Naive thymus-derived CD4-positive, alpha-beta T cell (primary cell): Measurements from ENCODE around the gene FBXO47. TPM values are rescaled to one million over a fixed set of nuclear protein-coding genes. Genes with fewer than 3 reads are reported as not detected.

Experiments used
- ATAC-seq: fragments of 150-1000 bp; cut with Tn5 transposase; 2 replicates; pipeline ENCODE4 v1.10.0; 2021; ENCODE audit warnings: mild to moderate bottlenecking, moderate library complexity
- CTCF ChIA-PET: fragments of 350-600 bp; sonication (Branson Sonifier 250); formaldehyde crosslinking; loops from one replicate; lab custom pipeline; 2021; ENCODE audit warnings: antibody characterized with exemption; lab: Charles Lee
- POLR2A ChIA-PET: fragments of 350-600 bp; sonication (Branson Sonifier 250); formaldehyde crosslinking; loops from one replicate; lab custom pipeline; 2021; ENCODE audit warnings: antibody characterized with exemption, inconsistent platforms; lab: Charles Lee
- DNase-seq, 9 donors: peaks; one replicate each; pipeline versions ENCODE4 v3.0.0 to v3.0.0-alpha.2; 2020 to 2022; ENCODE audit warnings: mixed read lengths in 1 of 9
- H3K27ac ChIP-seq: one replicate; pipeline ENCODE4 v1.7.0; 2013; ENCODE audit warnings: mild to moderate bottlenecking, low read depth, low read length, moderate library complexity
- H3K27me3 ChIP-seq, 2 donors: one replicate each; pipeline ENCODE4 v1.7.0; 2013; ENCODE audit warnings: low read length in 2 of 2, mild to moderate bottlenecking in 2 of 2, moderate library complexity in 2 of 2; ENCODE audit not compliant: control insufficient read depth in 2 of 2, insufficient read depth in 2 of 2
- H3K36me3 ChIP-seq, 3 experiments: 1 replicate in 2 of 3; 2 replicates in 1 of 3; pipeline ENCODE4 v1.7.0; 2013; ENCODE audit warnings: low read length in 3 of 3, mild to moderate bottlenecking in 3 of 3, moderate library complexity in 1 of 3; ENCODE audit not compliant: insufficient read depth in 3 of 3, control insufficient read depth in 2 of 3
- H3K4me1 ChIP-seq, 2 donors: one replicate each; pipeline ENCODE4 v1.7.0; 2013; ENCODE audit warnings: low read length in 2 of 2, mild to moderate bottlenecking in 2 of 2, moderate library complexity in 1 of 2; ENCODE audit not compliant: control insufficient read depth in 2 of 2, insufficient read depth in 2 of 2
- H3K4me3 ChIP-seq: 2 replicates; pipeline ENCODE4 v1.7.0; 2013; ENCODE audit warnings: mild to moderate bottlenecking, low read length
- H3K9me3 ChIP-seq, 3 experiments: 1 replicate in 2 of 3; 2 replicates in 1 of 3; pipeline ENCODE4 v1.7.0; 2013; ENCODE audit warnings: low read length in 3 of 3; ENCODE audit not compliant: control insufficient read depth in 2 of 3
- H3K27ac Mint-ChIP-seq, 9 donors: one replicate each; pipeline ENCODE4 v1.8.0; 2020 to 2022; ENCODE audit warnings: mixed read lengths in 9 of 9, mild to moderate bottlenecking in 8 of 9, moderate library complexity in 5 of 9, inconsistent platforms in 2 of 9
- H3K27me3 Mint-ChIP-seq, 5 donors: one replicate each; pipeline ENCODE4 v1.8.0; 2021 to 2022; ENCODE audit warnings: mixed read lengths in 5 of 5, mild to moderate bottlenecking in 1 of 5
- H3K36me3 Mint-ChIP-seq, 5 donors: one replicate each; pipeline ENCODE4 v1.8.0; 2020 to 2022; ENCODE audit warnings: mixed read lengths in 5 of 5, mild to moderate bottlenecking in 3 of 5, inconsistent platforms in 1 of 5
- H3K4me1 Mint-ChIP-seq, 7 donors: one replicate each; pipeline ENCODE4 v1.8.0; 2020 to 2022; ENCODE audit warnings: mixed read lengths in 7 of 7, mild to moderate bottlenecking in 3 of 7, inconsistent platforms in 1 of 7
- H3K4me3 Mint-ChIP-seq, 10 donors: one replicate each; pipeline ENCODE4 v1.8.0; 2020 to 2022; ENCODE audit warnings: mild to moderate bottlenecking in 10 of 10, mixed read lengths in 10 of 10, moderate library complexity in 6 of 10, inconsistent platforms in 2 of 10
- H3K9me3 Mint-ChIP-seq, 11 donors: one replicate each; pipeline ENCODE4 v1.8.0; 2020 to 2022; ENCODE audit warnings: mixed read lengths in 11 of 11, mild to moderate bottlenecking in 4 of 11, inconsistent platforms in 1 of 11, moderate library complexity in 1 of 11
- intact Hi-C, 2 donors: fragments of 100-400 bp; cut with micrococcal nuclease; formaldehyde crosslinking; loops; one replicate each; pipeline ENCODE4 v1.15.1; 2023
- polyA plus RNA-seq, 2 donors: library from polyadenylated mRNA; unstranded; fragments of 300-500 nt; fragmentation: Illumina TruSeq; gene quantifications; one replicate each; pipeline ENCODE4 v1.2.3, GENCODE V29; 2021
- total RNA-seq, 6 experiments: library from RNA in 5 of 6; stranded (reverse) in 5 of 6; gene quantifications; 1 replicate in 5 of 6; 2 replicates in 1 of 6; pipeline ENCODE4 v1.2.3 and lab custom pipeline; 2021 to 2026

Gene FBXO47, protein sequence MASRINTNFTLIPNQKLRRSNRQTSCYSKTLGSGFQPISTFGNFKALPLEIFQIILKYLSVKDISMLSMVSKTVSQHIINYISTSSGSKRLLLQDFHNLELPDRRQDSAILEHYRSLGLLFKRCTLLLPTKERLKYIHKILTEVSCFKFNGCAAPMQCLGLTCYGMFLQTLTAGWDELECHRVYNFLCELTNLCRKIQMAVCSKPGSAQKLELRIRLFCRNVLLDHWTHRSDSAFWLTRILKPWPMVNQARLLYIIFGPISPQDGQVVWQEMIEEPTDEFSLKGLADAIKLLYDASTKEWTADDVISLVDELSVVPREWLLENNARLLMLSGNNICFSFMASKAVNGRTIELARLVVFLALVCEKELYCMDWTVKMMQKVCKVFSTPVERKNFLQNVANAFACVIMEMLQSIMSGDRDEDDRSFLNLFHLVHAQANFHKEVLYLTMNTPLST
- total RNA-seq: not detected
- not detected for polyA plus RNA-seq
- not detected for total RNA-seq (lab: John Stamatoyannopoulos, UW)

- CTCF ChIA-PET: interaction anchor here (0.9 to 1.5 kb wide), 2 partner anchors 16 to 99 kb away, joined by 3 to 14 read pairs; no protein-coding TSS in a partner anchor
- H3K27me3 ChIP-seq: no peaks in the 10 kb centered on the region
Measured at GRCh38 chr17:38967290-38967738, at the start of gene FBXO47. TSS of gene FBXO47 (minus strand) at chr17:38967403. CDS start at chr17:38963025, 4,378 bp downstream.

DNA sequence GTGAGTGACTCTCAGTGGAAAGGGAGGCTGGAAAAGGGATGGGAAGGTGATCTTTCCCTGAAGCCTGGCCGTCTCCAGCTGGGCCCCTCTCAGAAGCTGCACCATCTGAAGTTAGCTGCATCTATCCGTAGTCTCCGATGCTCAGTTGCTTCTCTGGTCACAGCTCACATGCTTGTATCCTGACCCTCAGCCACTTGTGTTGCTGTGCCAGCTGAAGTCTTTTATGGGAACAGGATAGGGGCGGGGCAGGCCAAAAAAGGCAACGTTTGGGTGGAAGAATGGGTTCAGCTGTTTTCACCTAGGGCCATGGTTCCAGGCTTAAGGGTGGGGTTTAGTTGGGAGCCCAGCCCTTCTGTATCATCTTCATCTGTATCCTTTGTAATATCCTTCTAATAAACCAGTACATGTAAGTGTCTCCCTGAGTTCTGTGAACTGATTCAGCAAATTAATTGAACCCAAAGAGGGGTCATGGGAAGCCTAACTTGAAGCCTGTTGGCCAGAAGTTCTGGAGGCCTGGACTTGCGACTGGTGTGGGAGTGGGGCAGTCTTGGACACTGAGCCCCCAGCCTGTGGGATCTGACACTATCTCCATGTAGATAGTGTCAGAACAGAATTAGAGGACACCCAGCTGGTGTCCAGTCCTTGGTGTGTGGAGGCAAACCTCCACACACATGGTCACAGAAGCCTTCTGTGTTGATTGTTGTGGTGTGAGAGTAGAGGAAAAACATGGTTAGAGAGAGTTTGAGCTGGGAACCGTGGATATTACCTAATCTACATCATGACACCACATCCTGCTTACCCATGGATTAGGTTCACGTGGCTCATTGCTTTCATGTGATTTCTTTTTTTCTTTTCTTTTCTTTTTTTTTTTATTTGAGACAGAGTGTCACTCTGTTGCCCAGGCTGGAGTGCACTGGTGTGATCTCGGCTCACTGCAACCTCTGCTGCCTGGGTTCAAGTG is 49.3 kb upstream of the FBXO47 start:
- DNase-seq (peak in 7 of 9 donors; percentile 56 to 83 (median 77)), ATAC-seq (peak; percentile 90)
- intact Hi-C loops: loop anchor here (1.0 to 5.0 kb wide), 4 partner anchors 14 to 41 kb away; no protein-coding TSS in a partner anchor
- no peaks in the 10 kb centered on the region for H3K9me3 ChIP-seq
- H3K36me3 Mint-ChIP-seq: peaks cover 0 to 4% (median 0%) of the 10 kb centered on the region in 5 donors
- H3K4me3 Mint-ChIP-seq: peak overlapping the region in 9 of 10 donors; percentile 11 to 81 (median 76)
- no peaks in the 10 kb centered on the region for H3K27me3 ChIP-seq
- no peaks in the 10 kb centered on the region for H3K27me3 Mint-ChIP-seq
- H3K27ac ChIP-seq: peak overlapping the region; percentile 75
- H3K9me3 Mint-ChIP-seq: no peaks in the 10 kb centered on the region
- H3K36me3 ChIP-seq: no peaks in the 10 kb centered on the region
- ChIA-PET POLR2A (interaction anchor here (0.6 to 2.6 kb wide), 8 partner anchors 17 to 1096 kb away, joined by 3 to 13 read pairs (median 4); partner anchors contain the start of gene RPL19), CTCF (interaction anchor here (0.6 to 1.9 kb wide), 6 partner anchors 12 to 158 kb away, joined by 3 to 5 read pairs (median 4); no protein-coding TSS in a partner anchor)
- peaks cover 0 to 38% of the 10 kb centered on the region in 2 donors for H3K4me1 ChIP-seq
- peaks cover 23 to 50% (median 40%) of the 10 kb centered on the region in 7 donors for H3K4me1 Mint-ChIP-seq
- no peak overlapping the region for H3K4me3 ChIP-seq
- H3K27ac Mint-ChIP-seq: peak overlapping the region; percentile 87 to 98 (median 96)

More at GRCh38 chr17:38967290-38967738, at the start of gene FBXO47:
- H3K27ac Mint-ChIP-seq: peak within 1 kb of the TSS; percentile 31 to 96 (median 69)
- peak; percentile 38 to 86 (median 77) for DNase-seq
- H3K4me1 Mint-ChIP-seq: peaks cover 11 to 28% (median 15%) of the 10 kb centered on the region in 7 donors
- H3K4me1 ChIP-seq: peaks cover 0 to 16% of the 10 kb centered on the region in 2 donors
- H3K4me3 ChIP-seq: peak within 1 kb of the TSS; percentile 43
- H3K36me3 ChIP-seq: no peaks in the 10 kb centered on the region
- peak; percentile 99 for ATAC-seq
- H3K27me3 Mint-ChIP-seq: peaks cover 0 to 2% (median 0%) of the 10 kb centered on the region in 5 donors
- peak within 1 kb of the TSS; percentile 55 to 84 (median 81) for H3K4me3 Mint-ChIP-seq
- H3K27ac ChIP-seq: peak within 1 kb of the TSS; percentile 59
- POLR2A ChIA-PET: interaction anchor here (0.6 to 1.5 kb wide), 9 partner anchors 11 to 269 kb away, joined by 3 to 9 read pairs (median 5); partner anchors contain the start of genes LASP1, RPL19 and RPL23
- H3K9me3 Mint-ChIP-seq: no peaks in the 10 kb centered on the region
- intact Hi-C loops: loop anchor here in 1 of 2 donors (1.0 to 5.0 kb wide), 5 partner anchors 43 to 215 kb away; partner anchors contain the start of genes CWC25, LASP1, LASP1NB and PLXDC1
- H3K36me3 Mint-ChIP-seq: no peaks in the 10 kb centered on the region
- no peaks in the 10 kb centered on the region for H3K9me3 ChIP-seq

- Histone ChIP-seq H3K36me3 (no peaks in the 10 kb centered on the region), H3K4me1 (peaks cover 0 to 38% of the 10 kb centered on the region in 2 donors), H3K9me3 (no peaks in the 10 kb centered on the region), H3K27me3 (no peaks in the 10 kb centered on the region), H3K27ac (peak overlapping the region; percentile 45), H3K4me3 (no peak overlapping the region)
- DNase-seq: no peak
- no peak overlapping the region for H3K4me3 Mint-ChIP-seq
- H3K27ac Mint-ChIP-seq: peak overlapping the region in 8 of 9 donors; percentile 94 to 98 (median 96)
- peaks cover 0 to 4% (median 0%) of the 10 kb centered on the region in 5 donors for H3K36me3 Mint-ChIP-seq
- peaks cover 23 to 50% (median 37%) of the 10 kb centered on the region in 7 donors for H3K4me1 Mint-ChIP-seq
- H3K27me3 Mint-ChIP-seq: no peaks in the 10 kb centered on the region
- ChIA-PET CTCF (interaction anchor here (0.7 to 1.0 kb wide), 3 partner anchors 13 to 159 kb away, joined by 3 to 4 read pairs (median 3); no protein-coding TSS in a partner anchor), POLR2A (no interaction called here)
- intact Hi-C loops: loop anchor here (5.0 kb wide), 2 partner anchors 33 to 42 kb away; no protein-coding TSS in a partner anchor
- no peak for ATAC-seq
- no peaks in the 10 kb centered on the region for H3K9me3 Mint-ChIP-seq
Measured at GRCh38 chr17:39015546-39015935, 48.3 kb upstream of the FBXO47 start.

- Mint-ChIP-seq H3K27ac (peak overlapping the region; percentile 16 to 98 (median 96)), H3K9me3 (no peaks in the 10 kb centered on the region), H3K36me3 (peaks cover 0 to 4% (median 0%) of the 10 kb centered on the region in 5 donors), H3K4me3 (no peak overlapping the region), H3K4me1 (peaks cover 23 to 50% (median 37%) of the 10 kb centered on the region in 7 donors), H3K27me3 (no peaks in the 10 kb centered on the region)
- POLR2A ChIA-PET: interaction anchor here (0.8 kb wide), 1 partner anchor 13 kb away, joined by 3 read pairs; no protein-coding TSS in a partner anchor
- Histone ChIP-seq H3K36me3 (no peaks in the 10 kb centered on the region), H3K4me3 (no peak overlapping the region), H3K27me3 (no peaks in the 10 kb centered on the region), H3K9me3 (no peaks in the 10 kb centered on the region), H3K4me1 (peaks cover 0 to 38% of the 10 kb centered on the region in 2 donors), H3K27ac (peak overlapping the region; percentile 45)
- intact Hi-C loops: loop anchor here (5.0 kb wide), 2 partner anchors 33 to 42 kb away; no protein-coding TSS in a partner anchor
- no peak for ATAC-seq
- CTCF ChIA-PET: interaction anchor here (0.7 to 1.5 kb wide), 4 partner anchors 30 to 160 kb away, joined by 3 to 6 read pairs (median 4); no protein-coding TSS in a partner anchor
- no peak for DNase-seq
Measured at GRCh38 chr17:39014795-39015545, 47.8 kb upstream of the FBXO47 start.

DNA sequence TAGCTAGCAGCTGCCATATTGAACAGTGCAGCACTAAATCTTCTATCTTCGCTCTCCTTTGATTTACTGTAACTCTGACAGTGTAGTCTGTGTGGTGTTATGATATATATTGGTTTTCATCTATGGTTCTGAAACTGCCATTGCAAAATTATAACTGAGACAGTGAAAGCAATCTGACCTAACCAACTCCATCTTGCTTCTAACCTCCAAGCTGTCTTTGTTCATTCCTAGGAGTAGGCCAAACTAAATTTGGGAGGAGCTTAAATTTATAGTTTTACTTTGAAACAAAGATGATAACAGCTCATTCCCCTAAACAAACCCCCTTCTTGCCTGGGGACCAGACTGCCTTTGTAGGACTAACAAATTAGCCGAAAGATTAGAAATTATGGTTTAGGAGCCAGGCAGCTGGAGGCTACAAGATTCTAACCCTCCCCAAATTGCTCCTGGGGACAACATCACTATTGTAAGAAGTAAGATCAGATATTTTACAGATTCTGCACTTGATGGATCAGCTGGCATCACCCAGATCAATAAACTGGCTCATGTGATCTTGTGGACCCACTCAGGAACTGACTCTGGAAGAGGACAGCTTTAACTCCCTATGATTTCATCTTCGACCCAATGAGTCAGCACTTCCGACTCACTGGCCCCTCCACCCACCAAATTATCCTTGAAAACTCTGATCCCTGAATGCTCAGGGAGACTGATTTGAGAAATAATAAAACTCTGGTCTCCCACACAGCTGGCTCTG is 47.0 kb upstream of the FBXO47 start:
- H3K9me3 ChIP-seq: no peaks in the 10 kb centered on the region
- peak overlapping the region; percentile 16 to 98 (median 96) for H3K27ac Mint-ChIP-seq
- H3K36me3 ChIP-seq: no peaks in the 10 kb centered on the region
- no peak for ATAC-seq
- no peak for DNase-seq
- intact Hi-C loops: no loop called here
- peaks cover 0 to 4% (median 0%) of the 10 kb centered on the region in 5 donors for H3K36me3 Mint-ChIP-seq
- H3K4me1 Mint-ChIP-seq: peaks cover 23 to 46% (median 32%) of the 10 kb centered on the region in 7 donors
- H3K4me1 ChIP-seq: peaks cover 0 to 32% of the 10 kb centered on the region in 2 donors
- POLR2A ChIA-PET: interaction anchor here (0.8 kb wide), 1 partner anchor 14 kb away, joined by 3 read pairs; no protein-coding TSS in a partner anchor
- H3K27ac ChIP-seq: no peak overlapping the region
- H3K9me3 Mint-ChIP-seq: no peaks in the 10 kb centered on the region
- no peaks in the 10 kb centered on the region for H3K27me3 ChIP-seq
- no peak overlapping the region for H3K4me3 ChIP-seq
- CTCF ChIA-PET: interaction anchor here (0.9 to 1.5 kb wide), 2 partner anchors 30 to 31 kb away, joined by 4 to 6 read pairs; no protein-coding TSS in a partner anchor
- no peaks in the 10 kb centered on the region for H3K27me3 Mint-ChIP-seq
- no peak overlapping the region for H3K4me3 Mint-ChIP-seq
